Mesothelial cell of epicardium (in vitro differentiated cells): ENCODE results near the gene FAM53B. TPM values are rescaled to one million over a fixed set of nuclear protein-coding genes. Genes with fewer than 3 reads are reported as not detected.

Source experiments
- DNase-seq, 2 experiments: peaks; one replicate each; pipeline ENCODE4 v3.0.0; 2021; ENCODE audit warnings: low spot score in 2 of 2; ENCODE audit not compliant: unreplicated experiment in 2 of 2
- H3K27ac Mint-ChIP-seq: 2 replicates; pipeline ENCODE4 v1.8.0; 2021; ENCODE audit warnings: mixed read lengths
- H3K27me3 Mint-ChIP-seq: 2 replicates; pipeline ENCODE4 v1.8.0; 2021; ENCODE audit warnings: low read depth, mixed read lengths
- H3K36me3 Mint-ChIP-seq: 2 replicates; pipeline ENCODE4 v1.8.0; 2021; ENCODE audit warnings: mixed read lengths
- H3K4me1 Mint-ChIP-seq: 2 replicates; pipeline ENCODE4 v1.8.0; 2021; ENCODE audit warnings: mixed read lengths
- H3K4me3 Mint-ChIP-seq: 2 replicates; pipeline ENCODE4 v1.8.0; 2021; ENCODE audit warnings: mild to moderate bottlenecking, moderate library complexity, mixed read lengths
- H3K9me3 Mint-ChIP-seq: 2 replicates; pipeline ENCODE4 v1.8.0; 2021; ENCODE audit warnings: mixed read lengths
- total RNA-seq: library from RNA; stranded (reverse); gene quantifications from 3 replicates; pipeline ENCODE4 v1.2.1, GENCODE V29; 2021
- TF ChIP-seq, protein P1 (sequence below): fragments of 200-600 bp; sonication (generic); IDR thresholded peaks from one replicate; pipeline ENCODE4 v1.5.0; 2021; ENCODE audit warnings: antibody characterized with exemption; ENCODE audit not compliant: unreplicated experiment

The FAM53B gene
- total RNA-seq, 1 donor from 2014 or later: 42.0 TPM

DNA sequence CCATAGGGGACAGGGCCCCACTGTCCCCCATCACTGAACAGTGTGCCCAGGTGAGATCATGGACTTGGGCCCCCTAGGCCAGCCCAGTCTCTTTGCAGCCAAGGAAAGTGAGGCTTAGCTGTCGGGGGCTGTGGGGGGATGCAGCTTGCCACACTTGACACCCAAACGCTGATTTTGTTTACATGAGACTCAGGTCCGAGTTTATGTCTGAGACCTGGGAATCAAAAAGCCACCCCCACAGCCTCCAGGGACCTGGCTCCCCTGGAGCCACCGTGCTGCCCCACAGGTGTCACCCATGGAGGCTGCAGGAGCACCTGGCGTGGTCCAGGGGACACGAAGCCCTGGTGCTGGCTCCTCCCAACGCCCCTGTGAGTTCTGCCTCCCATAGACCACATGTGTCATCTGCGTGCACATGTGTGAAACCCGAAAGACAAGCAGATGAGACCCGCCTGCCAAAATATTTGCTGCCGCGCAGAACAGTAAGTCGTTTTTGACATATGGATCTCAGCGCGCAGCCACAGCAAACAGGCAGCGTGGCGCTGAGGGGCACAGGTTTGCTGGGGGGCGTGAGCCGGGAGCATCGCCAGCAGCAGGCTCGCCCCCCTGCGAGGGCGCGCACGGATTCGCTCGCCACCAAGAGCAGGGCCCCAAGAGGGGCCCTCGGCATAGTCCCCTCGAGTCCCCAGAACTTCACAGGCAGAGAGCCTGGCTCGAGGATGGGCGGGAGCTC, 170.3 kb downstream of the FAM53B start:
- Mint-ChIP-seq H3K4me1 (no peaks in the 10 kb centered on the region), H3K27me3 (no peaks in the 10 kb centered on the region)
- TF ChIP-seq, protein P1, sequence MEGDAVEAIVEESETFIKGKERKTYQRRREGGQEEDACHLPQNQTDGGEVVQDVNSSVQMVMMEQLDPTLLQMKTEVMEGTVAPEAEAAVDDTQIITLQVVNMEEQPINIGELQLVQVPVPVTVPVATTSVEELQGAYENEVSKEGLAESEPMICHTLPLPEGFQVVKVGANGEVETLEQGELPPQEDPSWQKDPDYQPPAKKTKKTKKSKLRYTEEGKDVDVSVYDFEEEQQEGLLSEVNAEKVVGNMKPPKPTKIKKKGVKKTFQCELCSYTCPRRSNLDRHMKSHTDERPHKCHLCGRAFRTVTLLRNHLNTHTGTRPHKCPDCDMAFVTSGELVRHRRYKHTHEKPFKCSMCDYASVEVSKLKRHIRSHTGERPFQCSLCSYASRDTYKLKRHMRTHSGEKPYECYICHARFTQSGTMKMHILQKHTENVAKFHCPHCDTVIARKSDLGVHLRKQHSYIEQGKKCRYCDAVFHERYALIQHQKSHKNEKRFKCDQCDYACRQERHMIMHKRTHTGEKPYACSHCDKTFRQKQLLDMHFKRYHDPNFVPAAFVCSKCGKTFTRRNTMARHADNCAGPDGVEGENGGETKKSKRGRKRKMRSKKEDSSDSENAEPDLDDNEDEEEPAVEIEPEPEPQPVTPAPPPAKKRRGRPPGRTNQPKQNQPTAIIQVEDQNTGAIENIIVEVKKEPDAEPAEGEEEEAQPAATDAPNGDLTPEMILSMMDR: no peak

DNA sequence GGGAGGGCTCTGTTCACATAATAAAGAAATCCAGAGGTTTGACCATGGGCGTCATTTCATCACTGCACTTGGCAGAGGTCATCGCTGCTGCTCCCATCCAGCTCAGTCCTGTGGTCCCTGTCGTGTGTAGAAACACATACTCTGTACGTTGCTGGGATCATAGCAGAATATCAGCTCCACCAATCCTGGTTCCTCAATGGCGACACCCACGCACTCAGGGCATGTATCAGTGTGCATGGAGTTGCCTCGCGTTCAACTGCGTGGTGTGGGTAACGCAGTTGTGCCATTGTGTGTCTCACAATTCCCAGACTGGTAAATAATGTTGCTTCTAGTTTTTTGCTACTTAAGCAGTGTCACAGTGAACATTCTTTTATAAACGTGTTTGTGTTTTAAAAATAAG, 171.4 kb downstream of the FAM53B start:
- H3K27ac Mint-ChIP-seq: no peak overlapping the region
- peaks cover 8% of the 10 kb centered on the region for H3K9me3 Mint-ChIP-seq
- DNase-seq: no peak
- no peaks in the 10 kb centered on the region for H3K4me1 Mint-ChIP-seq
- H3K4me3 Mint-ChIP-seq: no peak overlapping the region
- H3K27me3 Mint-ChIP-seq: no peaks in the 10 kb centered on the region
- TF ChIP-seq, protein P1: no peak
- H3K36me3 Mint-ChIP-seq: no peaks in the 10 kb centered on the region

More for the DNA sequence above, 170.3 kb downstream of the FAM53B start:
- Mint-ChIP-seq H3K36me3 (no peaks in the 10 kb centered on the region), H3K4me3 (no peak overlapping the region), H3K27ac (no peak overlapping the region), H3K9me3 (peaks cover 8% of the 10 kb centered on the region)
- DNase-seq: no peak

- no peak for DNase-seq
- H3K27me3 Mint-ChIP-seq: no peaks in the 10 kb centered on the region
- peaks cover 8% of the 10 kb centered on the region for H3K9me3 Mint-ChIP-seq
- no peak overlapping the region for H3K4me3 Mint-ChIP-seq
- no peaks in the 10 kb centered on the region for H3K4me1 Mint-ChIP-seq
- TF ChIP-seq, protein P1: no peak
- H3K27ac Mint-ChIP-seq: no peak overlapping the region
- no peaks in the 10 kb centered on the region for H3K36me3 Mint-ChIP-seq
These were observed 173.5 kb downstream of the FAM53B start for GRCh38 chr10:124570646-124571045.

- TF ChIP-seq, protein P1: no peak
- DNase-seq: no peak
- peaks cover 8% of the 10 kb centered on the region for H3K9me3 Mint-ChIP-seq
- no peak overlapping the region for H3K4me3 Mint-ChIP-seq
- no peak overlapping the region for H3K27ac Mint-ChIP-seq
- no peaks in the 10 kb centered on the region for H3K36me3 Mint-ChIP-seq
- H3K4me1 Mint-ChIP-seq: no peaks in the 10 kb centered on the region
- peaks cover 6% of the 10 kb centered on the region for H3K27me3 Mint-ChIP-seq
These were observed 174.3 kb downstream of the FAM53B start for GRCh38 chr10:124569623-124570470.

Other genes with a start within 250 kb of the FAM53B start
- gene EEF1AKMT2, start 47.5 kb upstream of the FAM53B start, total RNA-seq: 20.9 to 24.2 TPM (median 23.0 TPM) in 3 replicates
- 13.7 to 14.8 TPM (median 14.1 TPM) in 3 replicates for gene ABRAXAS2, start 57.4 kb upstream of the FAM53B start, total RNA-seq
- gene ZRANB1, start 197.7 kb upstream of the FAM53B start, total RNA-seq: 30.2 to 31.2 TPM (median 30.8 TPM) in 3 replicates